Vagina (tissue), 2 donors: ENCODE measurements around the gene RNF144B.

Experiments
- POLR2A ChIP-seq, 2 donors: fragments of 450-650 bp; IDR thresholded peaks; one replicate each; pipeline ENCODE4 v1.6.1; 2017; ENCODE audit warnings: antibody characterized with exemption in 2 of 2, mild to moderate bottlenecking in 2 of 2, moderate library complexity in 2 of 2
- TF ChIP-seq, protein P1 (sequence below), 3 experiments: fragments of 450-650 bp in 2 of 3; fragments of 200-600 bp in 1 of 3; sonication (generic) in 1 of 3; IDR thresholded peaks; one replicate each; pipeline ENCODE4 v1.5.1; 2017 to 2019; ENCODE audit warnings: antibody characterized with exemption in 3 of 3, mild to moderate bottlenecking in 2 of 3, moderate library complexity in 2 of 3

DNA sequence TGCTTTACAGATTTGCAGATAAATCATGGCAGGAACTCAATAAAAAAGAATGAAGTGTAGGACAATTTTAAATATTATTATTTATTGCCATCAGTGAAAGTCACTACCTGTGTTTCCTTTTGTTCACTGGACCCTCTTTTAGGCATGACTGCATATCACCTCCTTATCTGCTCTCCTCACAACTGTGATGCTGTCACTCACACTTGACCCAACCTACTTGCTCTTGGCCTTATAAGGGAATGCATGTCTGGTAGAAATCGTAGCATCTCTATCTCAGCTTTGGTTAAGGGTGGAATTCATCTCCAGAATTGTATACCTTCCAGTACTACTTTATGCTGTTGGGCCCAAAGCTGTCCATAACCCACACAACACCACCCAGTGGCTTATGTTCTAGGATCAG, 47.6 kb upstream of the RNF144B start:
- TF ChIP-seq, protein P1, sequence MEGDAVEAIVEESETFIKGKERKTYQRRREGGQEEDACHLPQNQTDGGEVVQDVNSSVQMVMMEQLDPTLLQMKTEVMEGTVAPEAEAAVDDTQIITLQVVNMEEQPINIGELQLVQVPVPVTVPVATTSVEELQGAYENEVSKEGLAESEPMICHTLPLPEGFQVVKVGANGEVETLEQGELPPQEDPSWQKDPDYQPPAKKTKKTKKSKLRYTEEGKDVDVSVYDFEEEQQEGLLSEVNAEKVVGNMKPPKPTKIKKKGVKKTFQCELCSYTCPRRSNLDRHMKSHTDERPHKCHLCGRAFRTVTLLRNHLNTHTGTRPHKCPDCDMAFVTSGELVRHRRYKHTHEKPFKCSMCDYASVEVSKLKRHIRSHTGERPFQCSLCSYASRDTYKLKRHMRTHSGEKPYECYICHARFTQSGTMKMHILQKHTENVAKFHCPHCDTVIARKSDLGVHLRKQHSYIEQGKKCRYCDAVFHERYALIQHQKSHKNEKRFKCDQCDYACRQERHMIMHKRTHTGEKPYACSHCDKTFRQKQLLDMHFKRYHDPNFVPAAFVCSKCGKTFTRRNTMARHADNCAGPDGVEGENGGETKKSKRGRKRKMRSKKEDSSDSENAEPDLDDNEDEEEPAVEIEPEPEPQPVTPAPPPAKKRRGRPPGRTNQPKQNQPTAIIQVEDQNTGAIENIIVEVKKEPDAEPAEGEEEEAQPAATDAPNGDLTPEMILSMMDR (IDR thresholded peaks at IDR 0.05), result no peak
- TF ChIP-seq POLR2A (IDR thresholded peaks at IDR 0.05), result no peak
